Calu3 (cell line): ENCODE results near the gene AGBL1. TPM values are rescaled to one million over a fixed set of nuclear protein-coding genes. Genes with fewer than 3 reads are reported as not detected.

ENCODE experiments used
- BruUV-seq: library from RNA; stranded (reverse); fragments of 400-500 nt; replicated peaks from 2 replicates; lab custom pipeline; 2021; lab: Mats Ljungman, UMichigan
- CTCF ChIA-PET: fragments of 300-600 bp; sonication (Branson Sonifier 250); formaldehyde crosslinking; loops from one replicate; lab custom pipeline; 2022; ENCODE audit warnings: antibody characterized with exemption; lab: Charles Lee
- DNase-seq: peaks from one replicate; pipeline ENCODE4 v3.0.0; 2022
- H3K27ac Mint-ChIP-seq: one replicate; pipeline ENCODE4 v1.8.0; 2022; ENCODE audit warnings: mixed read lengths; ENCODE audit not compliant: unreplicated experiment
- H3K27me3 Mint-ChIP-seq: one replicate; pipeline ENCODE4 v1.8.0; 2022; ENCODE audit warnings: mixed read lengths; ENCODE audit not compliant: unreplicated experiment
- H3K36me3 Mint-ChIP-seq: one replicate; pipeline ENCODE4 v1.8.0; 2022; ENCODE audit warnings: mild to moderate bottlenecking, moderate library complexity, mixed read lengths; ENCODE audit not compliant: insufficient read depth, unreplicated experiment
- H3K4me1 Mint-ChIP-seq: one replicate; pipeline ENCODE4 v1.8.0; 2022; ENCODE audit warnings: mild to moderate bottlenecking, low read depth, mixed read lengths; ENCODE audit not compliant: unreplicated experiment
- H3K4me3 Mint-ChIP-seq: one replicate; pipeline ENCODE4 v1.8.0; 2022; ENCODE audit warnings: mild to moderate bottlenecking, low read depth, moderate library complexity, mixed read lengths; ENCODE audit not compliant: unreplicated experiment
- H3K9me3 Mint-ChIP-seq: one replicate; pipeline ENCODE4 v1.8.0; 2022; ENCODE audit warnings: low read depth, mixed read lengths; ENCODE audit not compliant: unreplicated experiment
- intact Hi-C: fragments of 100-400 bp; cut with micrococcal nuclease; formaldehyde crosslinking; loops from one replicate; pipeline ENCODE4 v1.10.0; 2022; ENCODE audit not compliant: unreplicated experiment
- total RNA-seq: library from RNA; stranded (reverse); gene quantifications from 2 replicates; pipeline ENCODE4 v1.2.3, GENCODE V29; 2022
- TF ChIP-seq, protein P1 (sequence below): fragments of 200-600 bp; IDR thresholded peaks from one replicate; pipeline ENCODE4 v1.8.0; 2022; ENCODE audit warnings: antibody characterized with exemption; ENCODE audit not compliant: unreplicated experiment

Gene AGBL1
- total RNA-seq, 1 experiment from 2014 or later, result not detected

GRCh38 chr15:86347245-86347644 is 267.6 kb downstream of the AGBL1 start:
- CTCF ChIA-PET, result no interaction called here
- no peak for DNase-seq
- Mint-ChIP-seq H3K27me3 (no peaks in the 10 kb centered on the region), H3K36me3 (no peaks in the 10 kb centered on the region), H3K4me1 (no peaks in the 10 kb centered on the region), H3K9me3 (peaks cover 11% of the 10 kb centered on the region), H3K4me3 (no peak overlapping the region), H3K27ac (no peak overlapping the region)
- intact Hi-C loops, result no loop called here
- no TSS peak for BruUV-seq
- TF ChIP-seq, protein P1, sequence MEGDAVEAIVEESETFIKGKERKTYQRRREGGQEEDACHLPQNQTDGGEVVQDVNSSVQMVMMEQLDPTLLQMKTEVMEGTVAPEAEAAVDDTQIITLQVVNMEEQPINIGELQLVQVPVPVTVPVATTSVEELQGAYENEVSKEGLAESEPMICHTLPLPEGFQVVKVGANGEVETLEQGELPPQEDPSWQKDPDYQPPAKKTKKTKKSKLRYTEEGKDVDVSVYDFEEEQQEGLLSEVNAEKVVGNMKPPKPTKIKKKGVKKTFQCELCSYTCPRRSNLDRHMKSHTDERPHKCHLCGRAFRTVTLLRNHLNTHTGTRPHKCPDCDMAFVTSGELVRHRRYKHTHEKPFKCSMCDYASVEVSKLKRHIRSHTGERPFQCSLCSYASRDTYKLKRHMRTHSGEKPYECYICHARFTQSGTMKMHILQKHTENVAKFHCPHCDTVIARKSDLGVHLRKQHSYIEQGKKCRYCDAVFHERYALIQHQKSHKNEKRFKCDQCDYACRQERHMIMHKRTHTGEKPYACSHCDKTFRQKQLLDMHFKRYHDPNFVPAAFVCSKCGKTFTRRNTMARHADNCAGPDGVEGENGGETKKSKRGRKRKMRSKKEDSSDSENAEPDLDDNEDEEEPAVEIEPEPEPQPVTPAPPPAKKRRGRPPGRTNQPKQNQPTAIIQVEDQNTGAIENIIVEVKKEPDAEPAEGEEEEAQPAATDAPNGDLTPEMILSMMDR, result no peak

DNA sequence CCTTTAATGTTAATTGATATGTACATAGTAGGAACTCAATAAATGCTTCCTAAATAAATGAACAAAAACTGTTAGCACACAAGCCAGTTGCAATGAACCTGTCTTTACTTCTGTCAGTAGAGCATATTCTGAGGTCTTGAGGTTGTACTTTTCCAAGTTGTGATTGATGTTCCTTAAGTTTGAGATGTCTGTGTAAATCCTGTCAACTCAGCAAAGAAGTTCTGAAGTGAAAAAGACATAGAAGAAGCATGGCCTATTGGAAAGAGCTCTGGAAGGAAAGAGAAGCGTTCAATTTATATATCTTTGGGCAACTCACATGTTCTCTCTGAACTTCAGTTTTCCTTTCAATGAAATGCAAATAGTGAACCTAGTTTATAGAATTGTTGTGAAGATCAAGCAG is 269.9 kb downstream of the AGBL1 start:
- no peaks in the 10 kb centered on the region for H3K36me3 Mint-ChIP-seq
- H3K4me3 Mint-ChIP-seq, result no peak overlapping the region
- H3K9me3 Mint-ChIP-seq, result peaks cover 9% of the 10 kb centered on the region
- TF ChIP-seq, protein P1, result no peak
- no peaks in the 10 kb centered on the region for H3K27me3 Mint-ChIP-seq
- H3K27ac Mint-ChIP-seq, result no peak overlapping the region
- no TSS peak for BruUV-seq
- CTCF ChIA-PET, result no interaction called here
- no peaks in the 10 kb centered on the region for H3K4me1 Mint-ChIP-seq
- intact Hi-C loops, result no loop called here
- DNase-seq, result no peak

- intact Hi-C loops, result no loop called here
- no peaks in the 10 kb centered on the region for H3K4me1 Mint-ChIP-seq
- no TSS peak for BruUV-seq
- no peak overlapping the region for H3K4me3 Mint-ChIP-seq
- TF ChIP-seq, protein P1, result no peak
- CTCF ChIA-PET, result no interaction called here
- H3K27me3 Mint-ChIP-seq, result no peaks in the 10 kb centered on the region
- peaks cover 20% of the 10 kb centered on the region for H3K9me3 Mint-ChIP-seq
- no peaks in the 10 kb centered on the region for H3K36me3 Mint-ChIP-seq
- no peak for DNase-seq
- H3K27ac Mint-ChIP-seq, result no peak overlapping the region
Measured at GRCh38 chr15:86353213-86353612, 273.5 kb downstream of the AGBL1 start.

GRCh38 chr15:86355361-86355760 is 275.7 kb downstream of the AGBL1 start:
- no peak overlapping the region for H3K27ac Mint-ChIP-seq
- CTCF ChIA-PET, result no interaction called here
- TF ChIP-seq, protein P1, result no peak
- BruUV-seq, result no TSS peak
- intact Hi-C loops, result no loop called here
- H3K36me3 Mint-ChIP-seq, result no peaks in the 10 kb centered on the region
- DNase-seq, result no peak
- H3K27me3 Mint-ChIP-seq, result no peaks in the 10 kb centered on the region
- H3K4me1 Mint-ChIP-seq, result no peaks in the 10 kb centered on the region
- no peak overlapping the region for H3K4me3 Mint-ChIP-seq
- peaks cover 20% of the 10 kb centered on the region for H3K9me3 Mint-ChIP-seq
